K562 (cell line): ENCODE measurements around the gene LCNL1. TPM values are rescaled to one million over a fixed set of nuclear protein-coding genes. Genes with fewer than 3 reads are reported as not detected.

Source experiments
- ATAC-seq: fragments of 200-7000 bp; cut with Tn5 transposase; 3 replicates; pipeline ENCODE4 v1.9.1; 2020; ENCODE audit warnings: moderate library complexity
- BruUV-seq: library from RNA; stranded (reverse); fragments of 400-500 nt; replicated peaks from 2 replicates; lab custom pipeline; 2021; lab: Mats Ljungman, UMichigan
- CTCF ChIA-PET: fragments of 300-600 bp; formaldehyde crosslinking; extraction: SDS; loops from one replicate; lab custom pipeline; 2021; ENCODE audit warnings: low intra/inter-chr PET ratio; lab: Yijun Ruan, JAX
- POLR2A ChIA-PET: fragments of 300-600, 350-650 bp; sonication (Branson Sonifier 250); formaldehyde crosslinking; extraction: SDS; loops from one replicate; lab custom pipeline; 2021; ENCODE audit warnings: antibody characterized with exemption, inconsistent platforms; lab: Yijun Ruan, JAX
- DNase-seq, 4 experiments: peaks; one replicate each; pipeline versions ENCODE4 v3.0.0 to v3.0.0-alpha.2; 2011 to 2018; ENCODE audit warnings: low spot score in 3 of 4, mixed read lengths in 3 of 4; ENCODE audit errors: extremely low read depth in 1 of 4
- FAIRE-seq: peaks from 2 replicates; lab custom pipeline; 2011; peaks lifted over from hg19 to GRCh38; lab: Jason Lieb, UNC
- H2AFZ ChIP-seq: 2 replicates; pipeline ENCODE4 v1.6.0; 2011; ENCODE audit warnings: low read depth, low read length, control low read depth, inconsistent platforms
- H3K27ac ChIP-seq: fragments of 200-600 bp; 3 replicates; pipeline ENCODE4 v1.8.0; 2011; ENCODE audit warnings: low read depth, mild to moderate bottlenecking, control low read depth, inconsistent platforms, low read length, moderate library complexity, mixed read lengths; ENCODE audit errors: extremely low read depth
- H3K27me3 ChIP-seq, 2 experiments: fragments of 300-600 bp in 1 of 2; 2 replicates in 1 of 2; 3 replicates in 1 of 2; pipeline versions ENCODE4 v1.6.0 to v1.8.0; 2011; ENCODE audit warnings: inconsistent platforms in 2 of 2, low read length in 2 of 2, mild to moderate bottlenecking in 1 of 2, mixed read lengths in 1 of 2, moderate library complexity in 1 of 2; ENCODE audit not compliant: control insufficient read depth in 2 of 2, insufficient read depth in 2 of 2
- H3K36me3 ChIP-seq: fragments of 300-600 bp; 3 replicates; pipeline ENCODE4 v1.8.0; 2011; ENCODE audit warnings: mild to moderate bottlenecking, low read length, inconsistent platforms; ENCODE audit not compliant: control insufficient read depth, insufficient read depth
- H3K4me1 ChIP-seq, 2 experiments: fragments of 200-600 bp in 1 of 2; replicated peaks in 1 of 2; 2 replicates in 1 of 2; 3 replicates in 1 of 2; pipeline versions ENCODE4 v1.5.1 to v1.8.0; 2011; ENCODE audit warnings: inconsistent platforms in 2 of 2, low read length in 2 of 2, mild to moderate bottlenecking in 1 of 2, mixed read lengths in 1 of 2, moderate library complexity in 1 of 2; ENCODE audit not compliant: control insufficient read depth in 2 of 2, insufficient read depth in 2 of 2
- H3K4me2 ChIP-seq: 2 replicates; pipeline ENCODE4 v1.6.1; 2011; ENCODE audit warnings: low read length, control low read depth, inconsistent platforms, mixed read lengths; ENCODE audit not compliant: insufficient read depth
- H3K4me3 ChIP-seq: fragments of 200-600 bp; sonication (generic), shearing (Covaris generic); 2 replicates; pipeline ENCODE4 v1.5.1; 2016; ENCODE audit warnings: control low read depth, inconsistent platforms
- H3K79me2 ChIP-seq: fragments of 200-600 bp; 3 replicates; pipeline ENCODE4 v1.8.0; 2011; ENCODE audit warnings: low read length, inconsistent platforms; ENCODE audit not compliant: control insufficient read depth, insufficient read depth
- H3K9ac ChIP-seq, 2 experiments: 2 replicates each; pipeline versions ENCODE4 v1.6.0 to v1.6.1; 2011; ENCODE audit warnings: low read depth in 2 of 2, low read length in 2 of 2, control low read depth in 1 of 2, inconsistent platforms in 1 of 2, mild to moderate bottlenecking in 1 of 2, mixed read lengths in 1 of 2; ENCODE audit not compliant: insufficient read depth in 1 of 2
- H3K9me1 ChIP-seq: one replicate; pipeline ENCODE4 v1.6.0; 2011; ENCODE audit warnings: inconsistent platforms, mild to moderate bottlenecking, low read length, moderate library complexity; ENCODE audit not compliant: control insufficient read depth, insufficient read depth
- H3K9me3 ChIP-seq: replicated peaks from 2 replicates; pipeline ENCODE4 v1.5.1; 2011; ENCODE audit warnings: low read depth, low read length, inconsistent platforms; ENCODE audit not compliant: control insufficient read depth, insufficient read depth
- H4K20me1 ChIP-seq: replicated peaks from 2 replicates; pipeline ENCODE4 v1.6.1; 2011; ENCODE audit warnings: low read length, inconsistent platforms, mixed read lengths; ENCODE audit not compliant: control insufficient read depth, insufficient read depth
- CBX3 ChIP-seq, 2 experiments: IDR thresholded peaks; 1 replicate in 1 of 2; 2 replicates in 1 of 2; pipeline ENCODE4 v1.6.1; 2012; ENCODE audit warnings: inconsistent platforms in 2 of 2, low read length in 2 of 2, borderline replicate concordance in 1 of 2, control low read depth in 1 of 2
- EHMT2 ChIP-seq: fragments of 450-650 bp; IDR thresholded peaks from 2 replicates; pipeline ENCODE4 v1.6.1; 2018; ENCODE audit warnings: antibody characterized with exemption
- TCF7L2 ChIP-seq: fragments of 150-350 bp; IDR thresholded peaks from 2 replicates; pipeline ENCODE4 v1.6.1; 2016; ENCODE audit warnings: low read depth, mild to moderate bottlenecking, low read length, moderate library complexity
- ZBTB2 ChIP-seq: fragments of 450-650 bp; IDR thresholded peaks from 2 replicates; pipeline ENCODE4 v1.6.1; 2016; ENCODE audit warnings: antibody characterized with exemption
- WGBS: fragments of 100-300 bp; shearing (Covaris generic); methylation state at CpG from one replicate; pipeline ENCODE4 v1.1.6; 2016; ENCODE audit warnings: low coverage, mixed read lengths; ENCODE audit not compliant: insufficient coverage; ENCODE audit errors: missing lambda C conversion rate; 5-methylcytosine and 5-hydroxymethylcytosine counted together
- in situ Hi-C: fragments of 300-500 bp; cut with MboI; formaldehyde crosslinking; loops from 4 replicates; pipeline ENCODE4 v1.15.0; 2018; ENCODE audit warnings: inconsistent platforms, mixed read lengths
- intact Hi-C: fragments of 100-400 bp; cut with micrococcal nuclease; formaldehyde crosslinking; loops from 2 replicates; pipeline ENCODE4 v1.14.2; 2022
- polyA plus RNA-seq, 8 experiments: library from polyadenylated mRNA; depleted of rRNA in 4 of 8; stranded (reverse) in 5 of 8; unstranded in 3 of 8; fragments of >200 nt; fragmentation: Nextera tagmentation in 2 of 8; fragmentation: Illumina TruSeq in 1 of 8; extraction: Ambion mirVana in 2 of 8; extraction: Trizol in 1 of 8; gene quantifications; 2 replicates each; pipeline versions ENCODE4 v1.2.1 to v1.2.3, GENCODE V29; 2011 to 2014; ENCODE audit warnings: inconsistent platforms in 1 of 8, missing spikeins in 1 of 8
- total RNA-seq, 7 experiments: library from RNA; depleted of rRNA in 6 of 7; stranded (reverse); fragments of >200 nt in 6 of 7; fragmentation: Illumina TruSeq in 2 of 7; extraction: Trizol in 2 of 7; gene quantifications; 2 replicates each; pipeline versions ENCODE4 v1.2.1 to v1.2.3, GENCODE V29; 2011 to 2021; ENCODE audit warnings: low replicate concordance in 1 of 7
- TF ChIP-seq, protein P1 (sequence below): fragments of 250-450 bp; sonication (Bioruptor Pico); IDR thresholded peaks from 2 replicates; pipeline ENCODE4 v1.5.1; 2021; ENCODE audit warnings: mild to moderate bottlenecking

Gene LCNL1
- total and polyA plus RNA-seq, 9 of the 15 experiments (the other 6 are each of a cell fraction or from before 2014, with no cell fraction given) = 0.04 to 0.16 (median 0.04) TPM; not detected in 4

- H3K27ac ChIP-seq = no peak overlapping the region
- ChIA-PET POLR2A (interaction anchor here (1.0 to 1.1 kb wide), 2 partner anchors 11 to 67 kb away, joined by 3 to 4 read pairs; no protein-coding TSS in a partner anchor), CTCF (no interaction called here)
- no peaks in the 10 kb centered on the region for H4K20me1 ChIP-seq
- WGBS = 93% methylated on average over 15 of the region's 25 CpGs
- H3K27me3 ChIP-seq = no peaks in the 10 kb centered on the region
- FAIRE-seq (no peak), DNase-seq (no peak), ATAC-seq (no peak)
- H3K79me2 ChIP-seq = no peaks in the 10 kb centered on the region
- BruUV-seq = no TSS peak
- H3K4me1 ChIP-seq = peaks cover 0 to 73% of the 10 kb centered on the region in 2 experiments; a peak in 2 of 5 replicates
- no peak for TF ChIP-seq TCF7L2
- TF ChIP-seq CBX3 (IDR thresholded peaks at IDR 0.05; ENCODE audit: borderline replicate concordance in 1 of 2, low read length in 2 of 2) = no peak
- no peak for TF ChIP-seq EHMT2
- TF ChIP-seq, protein P1, sequence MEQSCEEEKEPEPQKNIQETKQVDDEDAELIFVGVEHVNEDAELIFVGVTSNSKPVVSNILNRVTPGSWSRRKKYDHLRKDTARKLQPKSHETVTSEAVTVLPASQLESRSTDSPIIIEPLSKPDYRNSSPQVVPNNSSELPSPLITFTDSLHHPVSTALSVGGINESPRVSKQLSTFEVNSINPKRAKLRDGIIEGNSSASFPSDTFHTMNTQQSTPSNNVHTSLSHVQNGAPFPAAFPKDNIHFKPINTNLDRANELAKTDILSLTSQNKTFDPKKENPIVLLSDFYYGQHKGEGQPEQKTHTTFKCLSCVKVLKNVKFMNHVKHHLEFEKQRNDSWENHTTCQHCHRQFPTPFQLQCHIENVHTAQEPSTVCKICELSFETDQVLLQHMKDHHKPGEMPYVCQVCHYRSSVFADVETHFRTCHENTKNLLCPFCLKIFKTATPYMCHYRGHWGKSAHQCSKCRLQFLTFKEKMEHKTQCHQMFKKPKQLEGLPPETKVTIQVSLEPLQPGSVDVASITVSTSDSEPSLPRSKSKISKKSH = no peak
- TF ChIP-seq ZBTB2 = no peak
- H3K9me3 ChIP-seq = no peaks in the 10 kb centered on the region
- H3K36me3 ChIP-seq = no peaks in the 10 kb centered on the region
- no peaks in the 10 kb centered on the region for H3K9me1 ChIP-seq
- H3K4me3 ChIP-seq = no peak overlapping the region
- H2AFZ ChIP-seq = no peak overlapping the region
- intact Hi-C loops = no loop called here
- no peak overlapping the region for H3K9ac ChIP-seq
- in situ Hi-C loops = no loop called here
- H3K4me2 ChIP-seq = no peak overlapping the region
Measured at GRCh38 chr9:137015540-137015930, 32.7 kb downstream of the LCNL1 start.
